ENCODE measurements around the gene KRT26. TPM values are rescaled to one million over a fixed set of nuclear protein-coding genes. Genes with fewer than 3 reads are reported as not detected.

Gene KRT26
- total and polyA plus RNA-seq, 10 of the 15 experiments (the other 5 are each of a cell fraction or from before 2014, with no cell fraction given): not detected

- TF ChIP-seq MLLT1 (IDR thresholded peaks at IDR 0.05): peak; percentile 95
- TF ChIP-seq REST (IDR thresholded peaks at IDR 0.05; ENCODE audit: low read depth, low read length): no peak
- peak; percentile 22 for TF ChIP-seq SIX5 (IDR thresholded peaks at IDR 0.05; ENCODE audit: low read depth, low read length, severe bottlenecking)
- TF ChIP-seq STAT3 (IDR thresholded peaks at IDR 0.05; ENCODE audit: low read depth, low read length): no peak
- peak in 1 of 2 experiments; percentile 80; a peak in 2 of 3 replicates for TF ChIP-seq EGR1 (IDR thresholded peaks at IDR 0.05; ENCODE audit: borderline replicate concordance in 1 of 2, low read depth in 2 of 2, low read length in 2 of 2)
- TF ChIP-seq RUNX3 (IDR thresholded peaks at IDR 0.05; ENCODE audit: low read length): peak; percentile 13; the same call in 1 of the 2 replicates
- TF ChIP-seq MTA2 (IDR thresholded peaks at IDR 0.05; ENCODE audit: low read depth): 0 out of 2 replicates have a peak, but pooled peaks have one; percentile 5
- TF ChIP-seq LARP7 (IDR thresholded peaks at IDR 0.05): peak; percentile 43; the same call in 1 of the 2 replicates
- TF ChIP-seq IKZF2 (IDR thresholded peaks at IDR 0.05): 0 out of 4 replicates have a peak, but pooled peaks of 1 of the 2 experiments have one; percentile 22
- TF ChIP-seq SUZ12 (IDR thresholded peaks at IDR 0.05; ENCODE audit: unreplicated experiment): no peak
- no peak for TF ChIP-seq ZBTB11 (CRISPR knock-in tag; IDR thresholded peaks at IDR 0.05)
These were observed 46.9 kb upstream of the KRT26 start (continued) for GRCh38 chr17:40818733-40819527.

Measured in GM12878 (cell line).